ENCODE results near the gene TRANK1. TPM values are rescaled to one million over a fixed set of nuclear protein-coding genes. Genes with fewer than 3 reads are reported as not detected.

TRANK1 gene
- total RNA-seq, 6 donors from 2014 or later: 10.6 to 39.8 (median 28.1) TPM

GRCh38 chr3:36918050-36918449, 26.8 kb downstream of the TRANK1 start:
- Histone ChIP-seq H3K9me3 (peaks cover 0 to 8% (median 0%) of the 10 kb centered on the region in 4 donors), H3K36me3 (no peaks in the 10 kb centered on the region), H3K4me3 (no peak overlapping the region), H3K27me3 (no peaks in the 10 kb centered on the region), H3K27ac (peak overlapping the region in 1 of 4 donors; percentile 52), H3K4me1 (peaks cover 1 to 18% (median 5%) of the 10 kb centered on the region in 4 donors)
- DNase-seq: no peak
- ATAC-seq (ENCODE audit: low FRiP score in 2 of 2): no peak
- 59 to 63% methylated on average over 2 of the region's 2 CpGs for WGBS, 2 donors
- no peak for TF ChIP-seq POLR2A (IDR thresholded peaks at IDR 0.05)
- TF ChIP-seq POLR2AphosphoS5 (IDR thresholded peaks at IDR 0.05): no peak
- no peak for TF ChIP-seq EP300 (IDR thresholded peaks at IDR 0.05)
- TF ChIP-seq CTCF (IDR thresholded peaks at IDR 0.05): no peak

GRCh38 chr3:36911990-36912804, 32.7 kb downstream of the TRANK1 start:
- ATAC-seq (ENCODE audit: low FRiP score in 2 of 2) (peak; percentile 71 to 84), DNase-seq (peak in 1 of 2 donors; percentile 26)
- H3K9me3 ChIP-seq: no peaks in the 10 kb centered on the region
- no peak for TF ChIP-seq POLR2A (IDR thresholded peaks at IDR 0.05)
- TF ChIP-seq EP300 (IDR thresholded peaks at IDR 0.05): no peak
- peak in 3 of 6 experiments; percentile 12 to 33 (median 14) for TF ChIP-seq CTCF (IDR thresholded peaks at IDR 0.05)
- peak in 1 of 2 donors; percentile 59 for TF ChIP-seq POLR2AphosphoS5 (IDR thresholded peaks at IDR 0.05)
- H3K27me3 ChIP-seq: no peaks in the 10 kb centered on the region
- WGBS, 2 donors: 22 to 36% methylated on average over 4 of the region's 4 CpGs
- H3K27ac ChIP-seq: peak overlapping the region; percentile 72 to 80 (median 76)
- H3K36me3 ChIP-seq: no peaks in the 10 kb centered on the region
- peak overlapping the region in 3 of 4 donors; percentile 1 to 28 (median 19) for H3K4me3 ChIP-seq
- peaks cover 26 to 36% (median 31%) of the 10 kb centered on the region in 4 donors for H3K4me1 ChIP-seq

GRCh38 chr3:36909666-36910065, 35.2 kb downstream of the TRANK1 start:
- Histone ChIP-seq H3K4me3 (no peak overlapping the region), H3K27me3 (no peaks in the 10 kb centered on the region), H3K27ac (peak overlapping the region in 2 of 4 donors; percentile 90), H3K36me3 (no peaks in the 10 kb centered on the region), H3K9me3 (no peaks in the 10 kb centered on the region), H3K4me1 (peaks cover 41 to 58% (median 44%) of the 10 kb centered on the region in 4 donors)
- TF ChIP-seq EP300 (IDR thresholded peaks at IDR 0.05) (no peak), POLR2A (IDR thresholded peaks at IDR 0.05) (no peak), POLR2AphosphoS5 (IDR thresholded peaks at IDR 0.05) (no peak), CTCF (IDR thresholded peaks at IDR 0.05) (no peak)
- ATAC-seq (ENCODE audit: low FRiP score in 2 of 2): no peak
- 84 to 96% methylated on average over 1 of the region's 1 CpG for WGBS, 2 donors
- no peak for DNase-seq

GRCh38 chr3:36909181-36909580, 35.7 kb downstream of the TRANK1 start:
- no peaks in the 10 kb centered on the region for H3K27me3 ChIP-seq
- no peaks in the 10 kb centered on the region for H3K36me3 ChIP-seq
- peaks cover 41 to 59% (median 44%) of the 10 kb centered on the region in 4 donors for H3K4me1 ChIP-seq
- DNase-seq (no peak), ATAC-seq (ENCODE audit: low FRiP score in 2 of 2) (no peak)
- 84 to 97% methylated on average over 2 of the region's 2 CpGs for WGBS, 2 donors
- H3K9me3 ChIP-seq: no peaks in the 10 kb centered on the region
- H3K4me3 ChIP-seq: no peak overlapping the region
- TF ChIP-seq EP300 (IDR thresholded peaks at IDR 0.05) (no peak), POLR2A (IDR thresholded peaks at IDR 0.05) (no peak), POLR2AphosphoS5 (IDR thresholded peaks at IDR 0.05) (no peak), CTCF (IDR thresholded peaks at IDR 0.05) (no peak)
- peak overlapping the region; percentile 82 to 90 (median 90) for H3K27ac ChIP-seq

Measured in upper lobe of left lung (tissue), 6 donors.